Stimulated activated CD8-positive, alpha-beta memory T cell treated with anti-CD3 and anti-CD28 coated beads, Interleukin-12 subunit alpha, Interleukin-12 subunit beta, amount 100 ng/mL, for 24 hours (primary cell): ENCODE measurements around the gene POM121L12.

Experiments
- DNase-seq: peaks from one replicate; pipeline ENCODE4 v3.0.0-alpha.2; 2020; ENCODE audit errors: extremely low read depth

Gene POM121L12

DNA sequence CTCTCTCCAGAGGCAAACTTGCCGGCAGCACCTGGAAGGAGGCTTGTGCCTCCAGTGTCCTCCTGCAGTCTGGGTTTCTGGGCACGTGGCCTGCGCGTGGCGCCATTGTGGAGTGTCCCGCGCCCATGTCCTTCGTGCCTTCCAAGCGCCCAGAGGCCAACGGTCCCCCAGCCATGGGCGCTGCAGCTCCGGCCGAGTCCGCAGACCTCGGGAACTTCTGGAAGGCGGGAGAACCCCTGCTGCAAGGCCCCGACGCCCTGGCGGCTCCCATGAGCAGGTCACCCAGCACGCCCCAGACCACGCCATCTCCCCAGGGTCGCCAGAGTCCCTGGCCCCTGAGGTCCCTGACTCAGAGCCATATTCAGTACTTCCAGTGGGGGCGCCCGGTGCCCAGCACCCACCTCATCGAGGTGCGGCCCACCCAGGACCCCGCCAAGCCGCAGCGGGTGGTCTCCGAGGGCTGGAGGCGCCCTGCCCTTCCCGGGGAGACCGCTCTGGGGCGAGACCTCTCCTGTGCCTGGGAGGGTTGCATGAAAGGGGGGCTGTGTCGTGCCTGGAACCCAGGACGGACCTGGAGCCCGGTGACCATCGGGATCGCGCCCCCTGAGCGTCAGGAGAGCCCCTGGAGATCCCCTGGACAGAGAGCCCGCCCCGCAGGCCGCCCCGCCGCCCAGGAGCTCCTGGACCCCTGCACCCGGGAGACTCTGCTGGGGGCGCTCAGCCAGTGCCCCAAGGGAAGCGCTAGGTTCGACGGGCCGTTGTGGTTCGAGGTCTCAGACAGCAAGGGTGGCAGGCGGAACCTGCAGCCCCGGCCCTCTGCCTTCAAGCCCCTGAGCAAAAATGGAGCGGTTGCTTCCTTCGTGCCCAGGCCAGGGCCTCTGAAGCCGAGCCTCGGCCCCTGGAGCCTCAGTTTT is at the start of gene POM121L12:
Gene POM121L12 (plus strand): TSS at position 135 of the 914 bp plus-strand sequence. CDS start 39 bp downstream, at position 174.
- no peak for DNase-seq

DNA sequence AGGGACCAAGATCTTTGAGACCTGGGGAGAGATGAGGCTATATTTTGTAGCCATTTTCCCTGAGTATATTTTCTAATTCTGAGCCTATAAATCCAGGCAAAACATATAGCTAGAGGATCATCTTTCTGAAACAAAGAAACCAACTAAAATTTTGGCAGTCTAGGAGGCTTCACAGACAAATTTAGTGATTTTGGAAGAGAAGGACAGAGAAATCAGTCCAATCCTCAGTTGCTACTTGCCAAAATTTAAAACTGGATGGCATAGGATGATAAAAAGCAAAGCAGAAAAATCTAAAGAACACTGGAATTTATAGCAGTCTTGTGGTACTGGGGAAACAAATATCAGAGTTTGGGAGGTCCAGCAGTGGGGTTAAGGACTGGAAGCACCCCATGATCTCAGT is 43.4 kb upstream of the POM121L12 start:
- DNase-seq: no peak

DNA sequence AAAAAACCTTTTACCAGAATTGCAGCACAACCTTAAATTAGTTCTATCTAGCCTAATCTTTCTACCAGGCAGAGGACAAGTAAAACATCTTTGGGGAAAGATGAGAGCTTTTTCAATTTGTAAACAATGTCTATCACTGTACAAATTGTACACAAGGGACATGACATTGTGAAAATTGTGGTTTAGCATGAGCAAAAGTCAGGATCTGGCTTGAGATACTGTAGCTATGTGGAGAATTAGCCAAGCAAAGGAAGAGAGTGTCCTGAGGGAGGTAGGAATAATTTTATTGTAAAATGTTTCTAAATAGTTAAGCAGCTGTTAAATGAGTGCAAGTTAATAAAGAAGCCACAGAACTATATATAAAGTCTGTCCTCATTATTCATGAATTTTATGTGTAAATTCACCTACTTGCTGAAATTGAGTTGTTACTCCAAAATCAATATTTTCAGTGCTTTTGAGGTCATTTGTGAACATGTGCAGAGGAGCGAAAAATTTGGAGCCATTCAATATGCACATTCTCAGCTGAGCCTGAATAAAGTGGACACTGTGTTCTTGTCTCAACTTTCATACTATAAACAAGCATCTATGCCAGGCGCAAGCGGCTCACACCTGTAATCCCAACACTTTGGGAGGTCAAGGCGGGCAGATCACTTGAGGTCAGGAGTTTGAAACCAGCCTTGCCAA is 42.8 kb upstream of the POM121L12 start:
- DNase-seq: no peak

DNA sequence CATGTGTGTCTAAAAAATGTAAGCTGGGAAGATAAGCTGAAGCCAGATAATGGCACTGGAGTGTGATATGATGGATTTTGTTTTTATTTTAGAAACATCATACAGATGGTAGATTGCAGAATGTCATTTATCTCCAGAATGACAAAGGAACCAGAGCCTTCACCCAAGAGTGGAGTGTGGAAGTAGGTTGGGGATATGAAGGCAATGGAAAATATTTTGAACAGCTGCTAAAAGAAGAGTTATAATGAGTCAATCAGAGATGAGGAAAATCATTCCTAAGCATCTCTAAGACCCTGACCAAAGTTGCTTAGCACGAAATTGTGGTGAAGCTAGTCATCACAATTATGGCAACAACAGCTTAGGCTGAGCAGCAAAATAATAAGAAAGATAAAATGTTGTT is 39.8 kb upstream of the POM121L12 start:
- no peak for DNase-seq

DNA sequence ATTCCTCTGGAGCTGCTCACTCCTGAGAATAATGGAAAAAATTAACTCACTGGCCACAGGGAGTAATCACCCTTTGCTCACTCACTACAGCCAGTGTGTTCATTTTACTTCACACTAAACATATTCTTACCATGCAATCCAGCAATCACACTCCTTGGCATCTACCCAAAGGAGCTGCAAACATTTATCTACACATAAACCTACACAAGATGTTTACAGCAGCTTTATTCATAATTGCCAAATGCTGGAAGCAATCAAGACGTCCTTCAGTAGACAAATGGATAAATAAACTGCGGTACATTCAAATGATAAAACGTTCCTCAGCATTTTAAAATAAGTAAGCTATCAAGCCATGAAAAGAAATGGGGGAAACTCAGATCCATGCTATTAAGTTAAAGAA is 34.2 kb upstream of the POM121L12 start:
- no peak for DNase-seq

DNA sequence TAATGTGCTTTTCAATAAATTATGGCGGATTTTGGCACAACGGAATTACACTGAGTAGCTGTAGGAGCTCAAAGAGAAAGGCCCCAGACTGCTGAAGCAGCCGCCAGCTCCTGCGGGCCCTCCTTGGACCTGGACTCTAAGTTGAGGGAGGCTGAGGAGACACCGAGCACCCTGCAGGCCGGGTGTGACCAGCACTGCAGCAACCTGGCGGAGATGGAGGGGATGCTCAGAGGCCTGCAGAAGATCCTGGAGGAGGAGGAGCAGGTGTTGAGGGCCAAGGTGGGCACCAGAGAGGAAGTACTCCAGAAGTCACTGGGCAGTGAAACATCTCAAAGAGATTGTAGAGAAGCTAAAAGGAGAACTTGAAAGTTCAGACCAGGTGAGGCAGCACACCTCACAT is 33.0 kb upstream of the POM121L12 start:
- no peak for DNase-seq

DNA sequence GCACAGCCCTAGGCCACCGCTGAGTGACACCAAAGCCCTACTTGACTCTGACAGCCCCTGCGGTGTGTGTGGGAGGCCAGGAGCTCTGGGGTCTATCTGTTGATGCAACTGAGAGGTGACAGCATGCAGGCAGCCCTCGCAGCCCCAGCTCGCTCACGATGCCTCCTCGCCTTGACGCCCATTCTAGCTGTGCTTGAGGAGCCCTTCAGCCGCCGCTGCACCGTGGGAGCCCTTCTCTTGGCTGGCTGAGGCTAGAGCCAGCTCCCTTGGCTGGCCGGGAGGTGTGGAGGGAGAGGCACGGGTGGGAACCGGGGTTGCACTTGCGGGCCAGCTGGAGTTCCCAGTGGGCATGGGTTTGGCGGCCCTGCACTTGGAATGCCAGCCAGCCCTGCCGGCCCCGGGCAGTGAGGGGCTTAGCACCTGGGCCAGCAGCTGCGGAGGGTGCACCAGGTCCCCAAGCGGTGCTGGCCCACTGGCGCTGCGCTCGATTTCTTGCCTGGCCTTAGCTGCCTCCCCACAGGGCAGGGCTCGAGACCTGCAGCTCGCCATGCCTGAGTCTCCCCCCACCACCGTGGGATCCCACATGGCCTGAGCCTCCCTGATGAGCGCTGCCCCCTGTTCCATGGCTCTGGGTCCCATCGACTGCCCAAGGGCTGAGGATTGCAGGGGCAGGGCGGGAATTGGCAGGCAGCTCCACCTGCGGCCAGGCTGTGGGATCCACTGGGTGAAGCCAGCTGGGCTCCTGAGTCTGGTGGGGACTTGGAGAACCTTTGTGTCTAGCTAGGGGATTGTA is 31.6 kb upstream of the POM121L12 start:
- no peak for DNase-seq

DNA sequence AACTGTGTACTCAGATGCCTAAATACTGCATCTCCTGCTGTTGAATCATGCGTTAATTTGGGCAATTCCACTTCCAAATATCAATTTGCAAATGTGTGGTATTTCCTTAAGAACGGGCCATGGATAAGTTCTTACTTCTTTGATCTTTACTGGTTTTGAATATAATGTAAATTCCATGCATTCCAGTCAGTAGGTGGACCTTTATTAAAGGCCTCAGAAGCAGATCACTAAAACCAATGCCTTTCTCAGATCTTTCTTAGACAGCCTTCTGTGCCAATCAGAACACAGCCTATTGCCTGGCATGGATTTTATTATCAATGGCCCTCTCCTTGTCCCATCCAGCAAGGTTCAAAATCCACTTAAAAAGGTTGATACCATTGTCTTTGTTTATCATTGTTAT is 21.5 kb upstream of the POM121L12 start:
- no peak for DNase-seq

DNA sequence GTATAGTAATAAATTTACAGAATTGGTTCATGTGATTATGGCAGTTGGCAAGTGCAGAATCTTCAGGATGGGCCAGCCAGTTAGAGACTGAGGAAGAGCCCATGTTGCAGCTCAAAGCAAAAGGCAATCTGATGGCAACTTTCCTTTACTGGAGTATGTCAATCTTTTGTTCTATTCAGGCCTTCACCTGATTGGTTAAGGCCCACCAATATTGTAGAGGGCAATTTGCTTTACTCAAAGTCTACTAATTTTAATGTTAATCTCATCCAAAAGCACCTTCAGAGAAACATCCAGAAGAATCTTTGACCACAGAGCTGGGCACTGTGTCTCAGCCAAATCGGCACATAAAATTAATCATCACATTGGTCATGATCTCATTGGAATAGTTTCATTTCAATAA is 20.0 kb upstream of the POM121L12 start:
- DNase-seq: no peak

DNA sequence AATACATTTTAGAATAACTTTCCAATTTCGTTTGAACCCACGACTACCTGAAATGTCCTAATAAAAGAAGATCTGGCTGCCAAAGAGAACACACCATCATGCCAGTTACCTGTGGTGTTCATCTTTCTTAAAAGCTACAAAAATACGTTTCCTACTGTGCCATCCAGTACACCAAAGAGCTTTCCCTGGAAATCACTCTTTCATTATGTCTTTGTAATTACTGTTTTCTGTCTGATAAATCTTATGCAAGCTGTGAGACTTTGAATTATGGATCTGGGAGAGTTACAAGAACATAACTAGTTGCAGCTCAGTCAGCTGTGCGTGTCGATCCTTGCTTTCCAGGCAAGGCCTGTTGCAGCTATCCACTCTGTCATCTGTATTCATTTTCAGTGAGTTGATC is 12.5 kb upstream of the POM121L12 start:
- DNase-seq: no peak

DNA sequence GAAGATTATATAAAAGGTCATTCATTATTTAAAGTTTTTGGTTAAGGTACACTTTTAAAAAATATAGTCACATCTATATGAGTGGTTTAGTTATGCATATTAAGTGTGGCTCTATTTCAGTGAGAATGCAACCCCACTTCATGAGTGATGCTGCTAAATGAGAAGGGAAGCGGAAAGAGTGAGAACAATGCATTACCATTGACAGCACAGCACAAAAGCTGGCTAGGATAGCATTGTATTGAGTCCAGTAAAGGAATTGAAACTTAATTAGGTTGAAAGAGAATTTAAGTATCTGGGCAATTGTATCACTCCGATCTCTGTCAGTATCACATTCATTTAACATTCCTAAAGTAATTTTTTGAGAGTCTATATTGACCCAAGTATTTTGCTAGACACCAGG is 13.2 kb downstream of the POM121L12 start:
- DNase-seq: no peak

DNA sequence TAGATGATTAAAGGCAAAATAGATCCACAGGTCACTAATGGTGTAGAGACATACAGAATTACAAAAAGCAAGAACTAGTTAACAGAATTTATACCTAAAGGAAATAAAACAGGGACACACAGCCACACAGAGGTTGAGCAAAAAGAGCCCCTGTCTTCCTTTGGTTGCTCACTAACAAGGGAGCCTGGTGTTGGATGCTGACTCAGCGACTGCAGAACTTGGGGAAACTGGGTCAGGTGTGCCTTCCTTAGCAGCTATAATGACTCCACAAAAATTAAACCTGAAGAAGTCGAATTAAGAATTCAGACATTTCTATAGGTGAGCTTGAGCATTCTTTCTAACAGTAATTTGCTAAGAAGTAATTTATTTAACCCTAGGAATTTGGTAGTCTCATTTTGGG is 15.0 kb downstream of the POM121L12 start:
- no peak for DNase-seq

DNA sequence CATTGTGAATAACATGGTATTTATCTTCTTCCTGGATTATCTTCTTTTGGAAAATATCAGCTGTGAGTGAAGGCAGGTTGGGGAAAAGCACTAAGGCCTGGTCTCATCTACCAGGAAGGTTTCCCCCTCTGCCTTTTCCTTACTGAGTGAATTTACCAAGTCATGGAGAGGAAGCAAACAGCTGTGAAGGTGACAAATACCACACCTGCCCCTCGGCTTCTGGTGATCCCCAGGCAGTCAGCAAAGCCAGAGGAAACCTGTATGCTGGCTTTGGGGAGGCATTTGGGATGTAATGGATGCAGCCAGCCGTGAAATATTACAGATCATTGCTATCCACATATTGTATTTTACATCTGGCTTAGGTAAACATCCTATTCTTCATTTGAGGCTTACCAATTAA is 24.2 kb downstream of the POM121L12 start:
- DNase-seq: no peak

DNA sequence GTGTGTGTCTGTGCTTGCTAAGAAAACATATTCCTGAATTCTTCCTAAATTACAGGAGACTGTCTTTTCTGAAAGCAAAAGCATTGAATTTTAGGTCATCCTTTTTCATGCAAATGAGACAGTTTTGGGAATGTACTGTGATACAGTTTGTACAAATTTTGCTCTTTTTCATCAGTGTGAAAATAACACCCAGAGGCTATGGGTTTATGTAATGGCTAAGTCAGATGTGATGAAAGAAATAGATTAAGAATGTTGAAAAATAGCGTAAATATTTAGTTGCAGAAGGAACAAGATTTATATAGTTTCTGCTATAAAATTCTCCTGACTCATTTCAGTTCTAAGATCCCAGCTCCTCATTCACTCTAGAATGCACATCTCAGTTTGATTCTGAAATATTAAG is 24.6 kb downstream of the POM121L12 start:
- no peak for DNase-seq

DNA sequence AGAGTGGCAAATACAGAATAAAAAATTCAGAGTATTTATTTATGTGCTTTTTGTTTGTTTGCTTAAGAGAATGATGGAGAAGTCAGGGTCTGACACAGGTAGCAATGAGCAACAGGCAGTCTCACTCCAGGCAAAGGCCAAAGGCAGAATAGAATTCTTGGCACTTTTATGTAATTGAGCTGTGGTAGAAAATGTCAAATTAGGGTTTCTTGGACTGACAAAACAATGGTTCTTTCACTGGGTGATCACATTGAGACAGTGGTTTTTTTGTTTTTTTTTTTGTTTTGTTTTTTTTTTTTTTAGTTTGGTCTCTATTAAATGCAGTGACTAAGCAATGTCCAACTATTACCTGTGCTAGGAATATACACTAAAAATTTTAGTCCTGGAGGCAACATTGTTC is 27.4 kb downstream of the POM121L12 start:
- DNase-seq: no peak

DNA sequence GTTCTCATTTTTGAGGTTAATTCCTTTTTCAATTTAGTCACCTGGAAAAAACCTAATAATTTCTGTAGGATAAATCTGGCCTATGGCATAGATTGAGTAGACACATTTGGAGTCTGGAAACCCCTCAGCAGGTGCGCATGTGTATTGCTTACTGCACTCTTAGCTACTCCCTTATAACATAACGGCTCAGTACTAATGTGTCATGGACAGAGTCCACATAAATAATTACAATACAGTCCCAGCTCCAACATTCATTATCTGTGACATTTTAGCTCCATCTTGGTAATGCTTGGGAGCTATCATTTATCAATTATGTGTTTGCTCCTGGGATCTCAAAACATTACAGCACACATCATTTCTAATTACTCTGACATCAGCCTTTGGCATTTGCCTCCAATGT is 33.2 kb downstream of the POM121L12 start:
- DNase-seq: no peak

DNA sequence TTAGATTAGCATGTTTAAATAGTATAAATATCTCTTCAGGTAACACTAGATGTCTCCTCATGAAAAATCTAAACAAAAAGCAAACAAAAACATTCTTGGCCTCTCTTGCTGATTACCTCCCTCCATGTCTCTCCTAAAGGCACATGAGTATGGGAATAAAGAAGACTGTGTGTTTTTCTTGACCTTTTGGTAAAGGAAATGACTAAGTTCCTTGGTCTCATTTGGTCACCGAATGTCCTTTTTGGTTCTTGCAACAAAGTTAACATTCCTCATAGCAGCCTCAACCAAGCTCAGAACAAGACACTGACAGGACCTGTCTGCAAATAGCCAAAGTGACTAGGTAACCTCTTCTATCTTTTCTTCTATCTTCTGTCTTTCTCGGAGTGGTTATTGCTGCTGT is 35.5 kb downstream of the POM121L12 start:
- DNase-seq: no peak
